Epithelial cell of proximal tubule (primary cell): Measurements from ENCODE around the gene DTNBP1. TPM values are rescaled to one million over a fixed set of nuclear protein-coding genes. Genes with fewer than 3 reads are reported as not detected.

ENCODE experiments used
- DNase-seq: peaks from one replicate; pipeline ENCODE4 v3.0.0-alpha.2; 2011; ENCODE audit warnings: low read depth
- H3K4me3 ChIP-seq: 2 replicates; pipeline ENCODE4 v1.5.1; 2011; ENCODE audit warnings: low read depth, mild to moderate bottlenecking, low read length
- CTCF ChIP-seq: conservative IDR thresholded peaks from 2 replicates; pipeline ENCODE4 v1.5.1; 2012; ENCODE audit warnings: low read depth, mild to moderate bottlenecking, low read length
- total RNA-seq: library from RNA; depleted of rRNA; stranded (reverse); fragments of >200 nt; gene quantifications from 2 replicates; pipeline ENCODE4 v1.2.3, GENCODE V29; 2015

Gene DTNBP1
- total RNA-seq, 1 donor from 2014 or later: 6.3 TPM

DNA sequence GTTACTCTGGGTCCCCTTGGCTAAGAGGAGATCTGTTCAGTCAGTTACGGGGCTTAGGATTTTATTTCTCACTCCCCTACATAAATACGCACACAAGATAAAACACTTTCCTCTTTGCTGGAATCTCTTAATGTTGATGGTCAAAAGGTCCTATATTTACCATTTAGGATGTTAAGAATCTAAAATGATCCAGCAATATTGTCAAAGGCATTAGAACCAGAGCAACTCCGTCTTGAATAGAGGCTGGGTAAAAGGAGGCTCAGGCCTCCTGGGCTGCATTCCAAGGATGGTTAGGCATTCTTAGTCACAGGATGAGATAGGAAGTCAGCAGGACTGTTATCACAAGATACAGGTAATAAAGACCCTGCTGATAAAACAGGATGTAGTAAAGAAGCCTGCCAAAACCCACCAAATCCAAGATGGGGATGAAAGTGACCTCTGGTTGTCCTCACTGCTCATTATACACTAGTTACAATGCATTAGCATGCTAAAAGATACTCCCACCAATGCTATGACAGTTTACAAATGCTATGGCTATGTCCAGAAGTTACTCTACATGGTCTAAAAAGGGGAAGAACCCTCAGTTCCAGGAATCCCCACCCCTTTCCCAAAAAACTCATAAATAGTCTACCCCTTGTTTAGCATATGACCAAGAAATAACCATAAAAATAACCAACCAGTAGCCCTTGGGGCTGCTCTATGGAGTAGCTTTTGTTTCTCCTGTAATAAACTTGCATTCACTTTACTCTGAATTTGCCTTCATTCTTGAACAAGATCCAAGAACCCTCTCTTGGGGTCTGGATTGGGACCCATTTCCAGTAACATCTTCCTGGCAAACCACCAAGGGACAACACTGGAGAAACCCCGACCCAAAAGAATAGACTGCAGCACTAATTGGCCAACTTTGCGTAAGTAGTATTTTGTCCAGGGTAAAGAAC lies 107.5 kb downstream of the DTNBP1 start:
- no peak for DNase-seq
- TF ChIP-seq CTCF: no peak
- no peak overlapping the region for H3K4me3 ChIP-seq

GRCh38 chr6:15554728-15555100 lies 108.1 kb downstream of the DTNBP1 start:
- no peak overlapping the region for H3K4me3 ChIP-seq
- no peak for DNase-seq
- no peak for TF ChIP-seq CTCF

- H3K4me3 ChIP-seq: no peak overlapping the region
- TF ChIP-seq CTCF: no peak
- DNase-seq: no peak
These were observed 109.0 kb downstream of the DTNBP1 start for GRCh38 chr6:15553736-15554294.

GRCh38 chr6:15553031-15553430 lies 109.8 kb downstream of the DTNBP1 start:
- TF ChIP-seq CTCF: no peak
- no peak for DNase-seq
- no peak overlapping the region for H3K4me3 ChIP-seq

DNA sequence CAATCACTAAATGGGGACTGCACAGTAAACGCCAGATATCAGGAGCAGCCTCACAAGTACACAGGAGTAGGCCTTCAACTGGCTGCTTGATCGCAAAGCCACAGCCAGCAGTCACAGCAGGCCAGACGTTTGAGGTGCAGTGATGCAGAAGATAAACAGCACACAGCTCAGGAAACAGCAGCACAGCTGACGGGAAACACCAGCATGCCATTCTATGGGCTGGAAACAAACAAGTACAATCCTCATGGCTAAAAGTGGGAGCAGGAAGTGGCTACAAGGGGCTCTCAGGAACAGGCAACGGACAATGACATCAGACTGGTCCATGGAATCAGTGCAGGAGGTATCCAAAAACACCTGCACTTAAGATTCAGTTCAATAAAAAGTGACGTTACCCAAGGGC lies 111.0 kb downstream of the DTNBP1 start:
- peak; percentile 60 for DNase-seq
- H3K4me3 ChIP-seq: no peak overlapping the region
- TF ChIP-seq CTCF: no peak

GRCh38 chr6:15551262-15551661 lies 111.6 kb downstream of the DTNBP1 start:
- DNase-seq: no peak
- TF ChIP-seq CTCF: no peak

More at GRCh38 chr6:15551262-15551661, 111.6 kb downstream of the DTNBP1 start:
- no peak overlapping the region for H3K4me3 ChIP-seq
